Erythroblast (primary cell): ENCODE data around the gene SSC4D.

Experiments
- GATA1 ChIP-seq: IDR thresholded peaks from 2 replicates; pipeline ENCODE4 v1.6.1; 2011; ENCODE audit warnings: low read depth, mild to moderate bottlenecking, control low read depth, low read length, moderate library complexity
- POLR2A ChIP-seq: IDR thresholded peaks from 2 replicates; pipeline ENCODE4 v1.6.1; 2011; ENCODE audit warnings: mild to moderate bottlenecking, low read length

DNA sequence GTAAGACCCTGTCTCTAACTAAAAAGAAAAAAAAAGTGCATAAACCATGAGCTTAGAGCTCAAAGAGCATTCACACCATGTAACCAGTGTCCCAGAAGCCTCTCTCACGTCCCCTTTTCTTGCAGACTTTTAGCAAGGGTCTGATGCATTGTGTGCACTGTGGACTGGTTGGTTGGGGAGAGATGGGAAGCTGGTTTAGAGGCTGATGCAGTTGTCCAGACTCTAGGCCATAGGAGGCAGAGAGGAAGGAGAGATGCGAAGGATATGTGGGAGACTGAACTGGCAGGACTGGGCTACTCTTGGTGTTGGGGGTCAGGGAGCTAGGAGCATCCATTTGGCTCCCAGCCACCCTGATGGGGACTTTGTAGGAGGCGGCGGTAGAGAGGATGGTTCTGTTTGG, 1.8 kb downstream of the SSC4D start:
- TF ChIP-seq POLR2A, result no peak
- TF ChIP-seq GATA1, result no peak
